Endodermal cell (in vitro differentiated cells): ENCODE results near the gene MTUS2. TPM values are rescaled to one million over a fixed set of nuclear protein-coding genes. Genes with fewer than 3 reads are reported as not detected.

Experiments
- DNase-seq: peaks from one replicate; pipeline ENCODE4 v3.0.0-alpha.2; 2017
- H3K27ac ChIP-seq: 2 replicates; pipeline ENCODE4 v1.5.1; 2013; ENCODE audit warnings: mild to moderate bottlenecking, low read depth, low read length, moderate library complexity
- H3K27me3 ChIP-seq: 2 replicates; pipeline ENCODE4 v1.6.1; 2013; ENCODE audit warnings: mild to moderate bottlenecking, low read length, moderate library complexity; ENCODE audit not compliant: insufficient read depth, control insufficient read depth, poor library complexity, severe bottlenecking
- H3K36me3 ChIP-seq: 2 replicates; pipeline ENCODE4 v1.7.0; 2013; ENCODE audit warnings: mild to moderate bottlenecking, low read length, moderate library complexity; ENCODE audit not compliant: control insufficient read depth, insufficient read depth
- H3K4me1 ChIP-seq: one replicate; pipeline ENCODE4 v1.7.0; 2013; ENCODE audit warnings: low read length; ENCODE audit not compliant: control insufficient read depth, insufficient read depth
- H3K4me3 ChIP-seq: 2 replicates; pipeline ENCODE4 v1.5.1; 2013; ENCODE audit warnings: mild to moderate bottlenecking, low read length, moderate library complexity
- H3K9ac ChIP-seq: 2 replicates; pipeline ENCODE4 v1.6.1; 2013; ENCODE audit warnings: mild to moderate bottlenecking, low read length, moderate library complexity; ENCODE audit not compliant: poor library complexity, severe bottlenecking; ENCODE audit errors: extremely low read depth
- H3K9me3 ChIP-seq: 2 replicates; pipeline ENCODE4 v1.6.1; 2013; ENCODE audit warnings: mild to moderate bottlenecking, low read length, moderate library complexity; ENCODE audit not compliant: control insufficient read depth
- H3K27ac Mint-ChIP-seq: 2 replicates; pipeline ENCODE4 v1.8.0; 2020; ENCODE audit warnings: mixed read lengths
- H3K27me3 Mint-ChIP-seq: 2 replicates; pipeline ENCODE4 v1.8.0; 2021; ENCODE audit warnings: mild to moderate bottlenecking, mixed read lengths; ENCODE audit not compliant: insufficient read depth
- H3K36me3 Mint-ChIP-seq: 2 replicates; pipeline ENCODE4 v1.8.0; 2020; ENCODE audit warnings: low read depth, mixed read lengths
- H3K4me1 Mint-ChIP-seq: 2 replicates; pipeline ENCODE4 v1.8.0; 2020; ENCODE audit warnings: mixed read lengths
- H3K4me3 Mint-ChIP-seq: 2 replicates; pipeline ENCODE4 v1.8.0; 2020; ENCODE audit warnings: mild to moderate bottlenecking, moderate library complexity, mixed read lengths
- H3K9me3 Mint-ChIP-seq: 2 replicates; pipeline ENCODE4 v1.8.0; 2020; ENCODE audit warnings: mild to moderate bottlenecking, mixed read lengths
- CTCF ChIP-seq: fragments of 200-600 bp; sonication (generic); conservative IDR thresholded peaks from 2 replicates; pipeline ENCODE4 v1.5.0; 2021; ENCODE audit warnings: antibody characterized with exemption, mild to moderate bottlenecking
- WGBS, 2 experiments: methylation state at CpG; one replicate each; pipeline versions ENCODE4 v1.1.5 to v1.1.7; 2013; ENCODE audit warnings: missing lambda C conversion rate in 2 of 2, mixed read lengths in 1 of 2; ENCODE audit not compliant: insufficient coverage in 1 of 2, insufficient read length in 1 of 2; 5-methylcytosine and 5-hydroxymethylcytosine counted together
- total RNA-seq, 2 donors: library from RNA; stranded (reverse); fragmentation: NEBNext Ultra II Directional in 1 of 2; extraction: Animal tissue kit (Norgen Biotek cat#: 25700) in 1 of 2; gene quantifications; 2 replicates in 1 of 2; 3 replicates in 1 of 2; pipeline ENCODE4 v1.2.1, GENCODE V29; 2021

Gene MTUS2
- total RNA-seq, 2 donors from 2014 or later = 1.2 to 1.3 TPM

GRCh38 chr13:29382021-29382420, 561.9 kb downstream of the MTUS2 start:
- 90 to 96% methylated on average over 3 to 6 of the region's 6 CpGs for WGBS, 2 experiments
- TF ChIP-seq CTCF = no peak
- Mint-ChIP-seq H3K36me3 (no peaks in the 10 kb centered on the region), H3K4me1 (peaks cover 11% of the 10 kb centered on the region), H3K27me3 (peaks cover 5% of the 10 kb centered on the region), H3K4me3 (no peak overlapping the region), H3K27ac (no peak overlapping the region), H3K9me3 (peaks cover 7% of the 10 kb centered on the region)
- H3K4me3 ChIP-seq = no peak overlapping the region
- no peak for DNase-seq
- peaks cover 18% of the 10 kb centered on the region for H3K9me3 ChIP-seq
- no peak overlapping the region for H3K27ac ChIP-seq
- no peaks in the 10 kb centered on the region for H3K27me3 ChIP-seq
- H3K4me1 ChIP-seq = no peaks in the 10 kb centered on the region
- H3K36me3 ChIP-seq = no peaks in the 10 kb centered on the region
- H3K9ac ChIP-seq = no peak overlapping the region

GRCh38 chr13:29383476-29383875, 563.3 kb downstream of the MTUS2 start:
- H3K27me3 Mint-ChIP-seq = peaks cover 5% of the 10 kb centered on the region
- H3K4me1 Mint-ChIP-seq = peaks cover 12% of the 10 kb centered on the region

GRCh38 chr13:29384466-29384865, 564.3 kb downstream of the MTUS2 start:
- H3K36me3 Mint-ChIP-seq = no peaks in the 10 kb centered on the region
- 32 to 35% methylated on average over 3 of the region's 3 CpGs for WGBS, 2 experiments
- no peak for TF ChIP-seq CTCF
- Histone ChIP-seq H3K4me3 (no peak overlapping the region), H3K9me3 (peaks cover 9% of the 10 kb centered on the region), H3K9ac (no peak overlapping the region), H3K36me3 (no peaks in the 10 kb centered on the region), H3K27ac (no peak overlapping the region), H3K4me1 (no peaks in the 10 kb centered on the region), H3K27me3 (no peaks in the 10 kb centered on the region)
- no peak overlapping the region for H3K27ac Mint-ChIP-seq
- DNase-seq = no peak
- no peaks in the 10 kb centered on the region for H3K9me3 Mint-ChIP-seq
- H3K4me3 Mint-ChIP-seq = no peak overlapping the region
- H3K4me1 Mint-ChIP-seq = peaks cover 12% of the 10 kb centered on the region
- peaks cover 5% of the 10 kb centered on the region for H3K27me3 Mint-ChIP-seq

More at GRCh38 chr13:29383476-29383875, 563.3 kb downstream of the MTUS2 start:
- H3K27me3 ChIP-seq = no peaks in the 10 kb centered on the region
- no peak overlapping the region for H3K9ac ChIP-seq
- no peaks in the 10 kb centered on the region for H3K36me3 Mint-ChIP-seq
- H3K4me3 Mint-ChIP-seq = no peak overlapping the region
- H3K4me3 ChIP-seq = no peak overlapping the region
- H3K9me3 ChIP-seq = peaks cover 15% of the 10 kb centered on the region
- DNase-seq = no peak
- no peaks in the 10 kb centered on the region for H3K36me3 ChIP-seq
- no peak for TF ChIP-seq CTCF
- H3K9me3 Mint-ChIP-seq = peaks cover 7% of the 10 kb centered on the region
- WGBS, 2 experiments = 74 to 75% methylated on average over 4 to 5 of the region's 5 CpGs
- H3K27ac Mint-ChIP-seq = no peak overlapping the region
- no peaks in the 10 kb centered on the region for H3K4me1 ChIP-seq
- no peak overlapping the region for H3K27ac ChIP-seq
